ENCODE results near the gene PPP1R13L.

PPP1R13L gene

DNA sequence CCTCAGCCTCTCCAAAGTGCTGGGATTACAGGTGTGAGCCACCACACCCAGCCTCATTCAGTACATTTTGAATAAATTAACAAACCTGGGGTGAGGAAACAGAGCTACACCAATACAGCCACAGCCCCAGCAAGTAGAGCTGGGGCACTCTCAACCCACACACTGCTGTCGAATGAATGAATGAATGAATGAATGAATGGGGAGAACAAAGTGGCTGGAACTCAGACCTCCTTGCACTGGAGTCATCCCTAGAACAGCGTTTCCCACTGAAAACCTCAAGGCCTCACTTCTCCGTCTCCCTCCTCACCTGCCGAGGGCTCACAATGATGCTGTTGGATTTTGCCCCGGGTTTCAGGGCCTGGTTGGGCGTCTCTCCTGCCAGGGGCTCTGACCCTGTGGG lies 16.0 kb upstream of the PPP1R13L start:
- no peak for ATAC-seq

DNA sequence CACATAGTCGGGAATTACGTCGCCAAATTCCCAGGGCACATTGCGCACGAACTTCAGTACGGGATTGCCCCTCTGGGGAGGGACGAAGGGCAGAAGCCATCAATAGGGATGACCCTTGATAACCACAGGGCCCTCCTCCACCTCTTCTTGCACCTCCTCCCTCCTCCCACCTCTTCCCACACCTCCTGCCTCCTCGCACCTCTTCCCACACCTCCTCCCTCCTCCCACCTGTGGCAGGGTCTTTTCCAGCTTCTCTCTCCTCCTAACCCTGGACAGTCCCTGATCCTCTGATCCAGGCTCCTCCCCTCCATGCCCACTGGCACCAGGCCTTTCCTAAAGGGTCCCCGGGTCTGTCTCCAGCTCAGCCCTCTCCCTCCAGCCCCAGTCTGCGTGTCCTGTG lies 15.5 kb upstream of the PPP1R13L start:
- no peak for TF ChIP-seq ZNF8 (CRISPR knock-in tag; IDR thresholded peaks at IDR 0.05)
- no peak for TF ChIP-seq SNAI2 (CRISPR knock-in tag; IDR thresholded peaks at IDR 0.05)
- TF ChIP-seq ESRRG (CRISPR knock-in tag; IDR thresholded peaks at IDR 0.05) = no peak

More for the DNA sequence above, 16.0 kb upstream of the PPP1R13L start:
- TF ChIP-seq ARNTL (CRISPR knock-in tag; IDR thresholded peaks at IDR 0.05; ENCODE audit: borderline replicate concordance, low read depth) (no peak), TCF4 (CRISPR knock-in tag; IDR thresholded peaks at IDR 0.05; ENCODE audit: borderline replicate concordance) (no peak), ZNF70 (CRISPR knock-in tag; IDR thresholded peaks at IDR 0.05) (no peak), BACH2 (CRISPR knock-in tag; IDR thresholded peaks at IDR 0.05; ENCODE audit: borderline replicate concordance) (no peak), GLIS3 (CRISPR knock-in tag; IDR thresholded peaks at IDR 0.05) (no peak), ISL1 (CRISPR knock-in tag; IDR thresholded peaks at IDR 0.05) (no peak)

DNA sequence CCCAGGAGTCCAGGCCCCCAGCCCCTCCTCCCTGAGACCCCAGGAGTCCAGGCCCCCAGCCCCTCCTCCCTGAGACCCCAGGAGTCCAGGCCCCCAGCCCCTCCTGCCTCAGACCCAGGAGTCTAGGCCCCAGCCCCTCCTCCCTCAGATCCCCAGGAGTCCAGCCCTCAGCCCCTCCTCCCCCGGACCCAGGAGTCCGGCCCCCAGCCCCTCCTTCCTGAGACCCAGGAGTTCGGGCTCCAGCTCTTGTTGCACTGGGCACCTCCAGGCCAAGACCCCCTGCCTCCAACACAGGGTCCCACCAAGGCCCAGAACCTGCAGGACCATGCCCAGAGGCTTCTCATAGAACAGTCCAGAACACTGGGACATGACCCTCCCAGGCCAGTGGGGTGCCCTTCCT lies 15.0 kb upstream of the PPP1R13L start:
- ATAC-seq = no peak
- TF ChIP-seq ARNTL (CRISPR knock-in tag; IDR thresholded peaks at IDR 0.05; ENCODE audit: borderline replicate concordance, low read depth) (no peak), SNAI2 (CRISPR knock-in tag; IDR thresholded peaks at IDR 0.05) (no peak), GLIS3 (CRISPR knock-in tag; IDR thresholded peaks at IDR 0.05) (no peak), TCF4 (CRISPR knock-in tag; IDR thresholded peaks at IDR 0.05; ENCODE audit: borderline replicate concordance) (no peak)
- TF ChIP-seq, protein P1, sequence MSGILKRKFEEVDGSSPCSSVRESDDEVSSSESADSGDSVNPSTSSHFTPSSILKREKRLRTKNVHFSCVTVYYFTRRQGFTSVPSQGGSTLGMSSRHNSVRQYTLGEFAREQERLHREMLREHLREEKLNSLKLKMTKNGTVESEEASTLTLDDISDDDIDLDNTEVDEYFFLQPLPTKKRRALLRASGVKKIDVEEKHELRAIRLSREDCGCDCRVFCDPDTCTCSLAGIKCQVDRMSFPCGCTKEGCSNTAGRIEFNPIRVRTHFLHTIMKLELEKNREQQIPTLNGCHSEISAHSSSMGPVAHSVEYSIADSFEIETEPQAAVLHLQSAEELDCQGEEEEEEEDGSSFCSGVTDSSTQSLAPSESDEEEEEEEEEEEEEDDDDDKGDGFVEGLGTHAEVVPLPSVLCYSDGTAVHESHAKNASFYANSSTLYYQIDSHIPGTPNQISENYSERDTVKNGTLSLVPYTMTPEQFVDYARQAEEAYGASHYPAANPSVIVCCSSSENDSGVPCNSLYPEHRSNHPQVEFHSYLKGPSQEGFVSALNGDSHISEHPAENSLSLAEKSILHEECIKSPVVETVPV (CRISPR knock-in tag; IDR thresholded peaks at IDR 0.05) = no peak
- TF ChIP-seq, protein P2, sequence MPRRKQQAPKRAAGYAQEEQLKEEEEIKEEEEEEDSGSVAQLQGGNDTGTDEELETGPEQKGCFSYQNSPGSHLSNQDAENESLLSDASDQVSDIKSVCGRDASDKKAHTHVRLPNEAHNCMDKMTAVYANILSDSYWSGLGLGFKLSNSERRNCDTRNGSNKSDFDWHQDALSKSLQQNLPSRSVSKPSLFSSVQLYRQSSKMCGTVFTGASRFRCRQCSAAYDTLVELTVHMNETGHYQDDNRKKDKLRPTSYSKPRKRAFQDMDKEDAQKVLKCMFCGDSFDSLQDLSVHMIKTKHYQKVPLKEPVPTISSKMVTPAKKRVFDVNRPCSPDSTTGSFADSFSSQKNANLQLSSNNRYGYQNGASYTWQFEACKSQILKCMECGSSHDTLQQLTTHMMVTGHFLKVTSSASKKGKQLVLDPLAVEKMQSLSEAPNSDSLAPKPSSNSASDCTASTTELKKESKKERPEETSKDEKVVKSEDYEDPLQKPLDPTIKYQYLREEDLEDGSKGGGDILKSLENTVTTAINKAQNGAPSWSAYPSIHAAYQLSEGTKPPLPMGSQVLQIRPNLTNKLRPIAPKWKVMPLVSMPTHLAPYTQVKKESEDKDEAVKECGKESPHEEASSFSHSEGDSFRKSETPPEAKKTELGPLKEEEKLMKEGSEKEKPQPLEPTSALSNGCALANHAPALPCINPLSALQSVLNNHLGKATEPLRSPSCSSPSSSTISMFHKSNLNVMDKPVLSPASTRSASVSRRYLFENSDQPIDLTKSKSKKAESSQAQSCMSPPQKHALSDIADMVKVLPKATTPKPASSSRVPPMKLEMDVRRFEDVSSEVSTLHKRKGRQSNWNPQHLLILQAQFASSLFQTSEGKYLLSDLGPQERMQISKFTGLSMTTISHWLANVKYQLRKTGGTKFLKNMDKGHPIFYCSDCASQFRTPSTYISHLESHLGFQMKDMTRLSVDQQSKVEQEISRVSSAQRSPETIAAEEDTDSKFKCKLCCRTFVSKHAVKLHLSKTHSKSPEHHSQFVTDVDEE (CRISPR knock-in tag; IDR thresholded peaks at IDR 0.05) = no peak

More for the DNA sequence above, 15.5 kb upstream of the PPP1R13L start:
- ATAC-seq = no peak

DNA sequence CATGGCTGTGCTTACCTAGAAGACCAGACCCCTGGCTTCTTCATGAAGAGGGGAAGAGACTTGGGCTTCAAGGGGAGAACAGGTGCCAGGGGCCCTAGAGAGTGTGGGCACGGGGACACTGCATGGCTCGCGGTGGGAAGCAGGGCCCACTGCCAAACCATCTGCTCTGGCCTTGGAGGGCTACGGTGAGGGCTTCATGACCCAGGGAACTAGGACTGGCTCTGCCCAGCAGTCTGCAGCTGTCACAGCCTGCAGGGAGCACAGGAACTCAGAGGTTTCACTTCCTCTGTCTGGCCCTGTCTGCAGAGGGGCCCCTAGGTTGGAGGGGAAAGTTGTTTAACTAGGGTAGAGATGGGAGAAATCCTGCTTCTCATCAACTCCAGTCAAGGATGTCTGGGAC lies 14.5 kb upstream of the PPP1R13L start:
- ATAC-seq = no peak
- TF ChIP-seq TCF4 (CRISPR knock-in tag; IDR thresholded peaks at IDR 0.05; ENCODE audit: borderline replicate concordance) = no peak
- TF ChIP-seq OSR1 (CRISPR knock-in tag; IDR thresholded peaks at IDR 0.05) = no peak
- no peak for TF ChIP-seq ZFP3 (CRISPR knock-in tag; IDR thresholded peaks at IDR 0.05)
- no peak for TF ChIP-seq ZNF8 (CRISPR knock-in tag; IDR thresholded peaks at IDR 0.05)
- no peak for TF ChIP-seq TOX (CRISPR knock-in tag; IDR thresholded peaks at IDR 0.05; ENCODE audit: borderline replicate concordance)
- no peak for TF ChIP-seq ISL1 (CRISPR knock-in tag; IDR thresholded peaks at IDR 0.05)
- no peak for TF ChIP-seq ARNTL (CRISPR knock-in tag; IDR thresholded peaks at IDR 0.05; ENCODE audit: borderline replicate concordance, low read depth)
- TF ChIP-seq GLIS3 (CRISPR knock-in tag; IDR thresholded peaks at IDR 0.05) = no peak
- no peak for TF ChIP-seq ZC3H10 (CRISPR knock-in tag; IDR thresholded peaks at IDR 0.05)
- TF ChIP-seq, protein P3, sequence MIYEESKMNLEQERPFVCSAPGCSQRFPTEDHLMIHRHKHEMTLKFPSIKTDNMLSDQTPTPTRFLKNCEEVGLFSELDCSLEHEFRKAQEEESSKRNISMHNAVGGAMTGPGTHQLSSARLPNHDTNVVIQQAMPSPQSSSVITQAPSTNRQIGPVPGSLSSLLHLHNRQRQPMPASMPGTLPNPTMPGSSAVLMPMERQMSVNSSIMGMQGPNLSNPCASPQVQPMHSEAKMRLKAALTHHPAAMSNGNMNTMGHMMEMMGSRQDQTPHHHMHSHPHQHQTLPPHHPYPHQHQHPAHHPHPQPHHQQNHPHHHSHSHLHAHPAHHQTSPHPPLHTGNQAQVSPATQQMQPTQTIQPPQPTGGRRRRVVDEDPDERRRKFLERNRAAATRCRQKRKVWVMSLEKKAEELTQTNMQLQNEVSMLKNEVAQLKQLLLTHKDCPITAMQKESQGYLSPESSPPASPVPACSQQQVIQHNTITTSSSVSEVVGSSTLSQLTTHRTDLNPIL (CRISPR knock-in tag; IDR thresholded peaks at IDR 0.05; ENCODE audit: low read depth) = no peak
- no peak for TF ChIP-seq ESRRG (CRISPR knock-in tag; IDR thresholded peaks at IDR 0.05)
- TF ChIP-seq, protein P4, sequence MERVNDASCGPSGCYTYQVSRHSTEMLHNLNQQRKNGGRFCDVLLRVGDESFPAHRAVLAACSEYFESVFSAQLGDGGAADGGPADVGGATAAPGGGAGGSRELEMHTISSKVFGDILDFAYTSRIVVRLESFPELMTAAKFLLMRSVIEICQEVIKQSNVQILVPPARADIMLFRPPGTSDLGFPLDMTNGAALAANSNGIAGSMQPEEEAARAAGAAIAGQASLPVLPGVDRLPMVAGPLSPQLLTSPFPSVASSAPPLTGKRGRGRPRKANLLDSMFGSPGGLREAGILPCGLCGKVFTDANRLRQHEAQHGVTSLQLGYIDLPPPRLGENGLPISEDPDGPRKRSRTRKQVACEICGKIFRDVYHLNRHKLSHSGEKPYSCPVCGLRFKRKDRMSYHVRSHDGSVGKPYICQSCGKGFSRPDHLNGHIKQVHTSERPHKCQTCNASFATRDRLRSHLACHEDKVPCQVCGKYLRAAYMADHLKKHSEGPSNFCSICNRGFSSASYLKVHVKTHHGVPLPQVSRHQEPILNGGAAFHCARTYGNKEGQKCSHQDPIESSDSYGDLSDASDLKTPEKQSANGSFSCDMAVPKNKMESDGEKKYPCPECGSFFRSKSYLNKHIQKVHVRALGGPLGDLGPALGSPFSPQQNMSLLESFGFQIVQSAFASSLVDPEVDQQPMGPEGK (CRISPR knock-in tag; IDR thresholded peaks at IDR 0.05; ENCODE audit: borderline replicate concordance) = no peak
- TF ChIP-seq, protein P1 (CRISPR knock-in tag; IDR thresholded peaks at IDR 0.05) = no peak
- TF ChIP-seq RARB (CRISPR knock-in tag; IDR thresholded peaks at IDR 0.05) = no peak
- TF ChIP-seq CSDC2 (CRISPR knock-in tag; IDR thresholded peaks at IDR 0.05) = no peak
- TF ChIP-seq, protein P5, sequence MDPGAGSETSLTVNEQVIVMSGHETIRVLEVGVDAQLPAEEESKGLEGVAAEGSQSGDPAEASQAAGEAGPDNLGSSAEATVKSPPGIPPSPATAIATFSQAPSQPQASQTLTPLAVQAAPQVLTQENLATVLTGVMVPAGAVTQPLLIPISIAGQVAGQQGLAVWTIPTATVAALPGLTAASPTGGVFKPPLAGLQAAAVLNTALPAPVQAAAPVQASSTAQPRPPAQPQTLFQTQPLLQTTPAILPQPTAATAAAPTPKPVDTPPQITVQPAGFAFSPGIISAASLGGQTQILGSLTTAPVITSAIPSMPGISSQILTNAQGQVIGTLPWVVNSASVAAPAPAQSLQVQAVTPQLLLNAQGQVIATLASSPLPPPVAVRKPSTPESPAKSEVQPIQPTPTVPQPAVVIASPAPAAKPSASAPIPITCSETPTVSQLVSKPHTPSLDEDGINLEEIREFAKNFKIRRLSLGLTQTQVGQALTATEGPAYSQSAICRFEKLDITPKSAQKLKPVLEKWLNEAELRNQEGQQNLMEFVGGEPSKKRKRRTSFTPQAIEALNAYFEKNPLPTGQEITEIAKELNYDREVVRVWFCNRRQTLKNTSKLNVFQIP (CRISPR knock-in tag; IDR thresholded peaks at IDR 0.05; ENCODE audit: borderline replicate concordance, low read depth) = no peak
- TF ChIP-seq BACH2 (CRISPR knock-in tag; IDR thresholded peaks at IDR 0.05; ENCODE audit: borderline replicate concordance) = no peak
- TF ChIP-seq ZNF565 (CRISPR knock-in tag; conservative IDR thresholded peaks at IDR 0.05; ENCODE audit: low read depth) = no peak
- TF ChIP-seq ZFP30 (CRISPR knock-in tag; IDR thresholded peaks at IDR 0.05) = no peak
- TF ChIP-seq, protein P2 (CRISPR knock-in tag; IDR thresholded peaks at IDR 0.05) = no peak
